Measurements from ENCODE around the gene TMSB15C.
"Not testable (repeated sequence)": the region's sequence is repeated elsewhere in the genome, so short reads cannot be mapped to it uniquely, and the experiment has no call there.

Gene TMSB15C

GRCh38 chrX:104085919-104086318, 9.9 kb upstream of the TMSB15C start:
- Mint-ChIP-seq H3K9me3 (no peaks in the 10 kb centered on the region), H3K4me3 (no peak overlapping the region), H3K4me1 (no peaks in the 10 kb centered on the region), H3K27me3 (peaks cover 2% of the 10 kb centered on the region), H3K36me3 (no peaks in the 10 kb centered on the region), H3K27ac (no peak overlapping the region)
- no peak for ATAC-seq (ENCODE audit: low read depth)
- no peak for DNase-seq (ENCODE audit: low spot score in 2 of 2)

- peaks cover 2% of the 10 kb centered on the region for H3K27me3 Mint-ChIP-seq
- H3K9me3 Mint-ChIP-seq: no peaks in the 10 kb centered on the region
- H3K27ac Mint-ChIP-seq: no peak overlapping the region
- ATAC-seq (ENCODE audit: low read depth): no peak
- DNase-seq (ENCODE audit: low spot score in 2 of 2): no peak
- no peak overlapping the region for H3K4me3 Mint-ChIP-seq
- H3K4me1 Mint-ChIP-seq: no peaks in the 10 kb centered on the region
- H3K36me3 Mint-ChIP-seq: no peaks in the 10 kb centered on the region
These were observed 9.4 kb upstream of the TMSB15C start for GRCh38 chrX:104085477-104085876.

DNA sequence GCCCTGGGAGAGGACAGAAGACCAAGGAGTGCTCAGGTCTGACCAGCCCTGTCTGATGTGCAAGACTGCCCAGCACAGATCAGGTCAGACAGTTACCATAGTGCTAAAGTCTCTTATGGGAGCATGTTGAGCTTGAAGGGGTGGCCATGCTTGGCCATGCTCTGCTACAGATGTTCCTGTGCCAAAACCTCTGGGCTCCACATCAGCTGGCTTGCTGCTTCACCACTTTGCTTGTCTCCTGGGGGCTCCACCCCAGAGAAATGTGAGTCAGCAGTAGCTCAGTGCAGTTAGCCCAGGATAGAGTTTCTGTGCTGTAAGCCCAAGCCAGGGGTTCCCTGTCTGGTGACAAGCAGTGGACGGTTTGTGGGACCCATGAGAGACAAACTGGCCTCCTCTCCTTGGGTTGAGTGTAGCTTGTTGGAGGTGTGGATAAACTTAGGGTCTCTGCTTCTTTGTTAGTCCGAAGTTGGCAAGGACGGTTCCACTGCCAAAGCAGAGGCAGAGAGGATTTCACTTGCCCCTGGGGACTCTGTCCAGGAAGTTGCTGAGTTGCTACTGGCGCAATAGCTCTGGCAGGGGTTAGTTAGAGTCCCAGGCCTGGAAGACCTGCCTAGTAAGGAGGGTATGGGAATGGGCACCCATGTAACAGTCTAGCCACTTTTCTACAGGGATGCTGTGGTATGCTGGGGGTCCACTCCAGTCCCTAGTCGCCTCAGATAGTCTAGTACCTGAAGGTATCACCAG, 8.7 kb upstream of the TMSB15C start:
- Mint-ChIP-seq H3K36me3 (no peaks in the 10 kb centered on the region), H3K27ac (no peak overlapping the region), H3K4me3 (no peak overlapping the region), H3K27me3 (peaks cover 2% of the 10 kb centered on the region), H3K4me1 (no peaks in the 10 kb centered on the region), H3K9me3 (no peaks in the 10 kb centered on the region)
- ATAC-seq (ENCODE audit: low read depth) (no peak), DNase-seq (ENCODE audit: low spot score in 2 of 2) (no peak)

DNA sequence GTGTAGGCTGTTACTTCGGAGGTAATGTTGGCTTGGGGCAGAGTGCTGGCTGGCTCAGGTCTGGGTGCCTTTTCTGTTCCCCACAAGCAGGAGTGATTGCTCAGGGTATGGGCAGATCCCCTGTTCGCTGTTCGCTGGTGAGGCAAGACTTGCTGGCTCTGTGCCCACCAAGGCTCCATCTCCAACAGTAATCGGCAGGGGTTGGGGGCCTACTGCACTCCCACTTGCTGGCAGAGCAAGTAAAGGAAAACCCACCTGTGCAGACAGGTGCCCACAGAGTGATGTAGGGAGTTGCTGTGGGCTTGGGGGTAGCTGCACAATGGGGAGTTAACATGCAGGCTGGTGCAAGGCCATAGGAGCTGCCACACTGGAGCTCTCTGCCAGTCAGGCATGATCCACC, 8.0 kb upstream of the TMSB15C start:
- no peaks in the 10 kb centered on the region for H3K4me1 Mint-ChIP-seq
- ATAC-seq (ENCODE audit: low read depth): no peak
- no peaks in the 10 kb centered on the region for H3K9me3 Mint-ChIP-seq
- no peak for DNase-seq (ENCODE audit: low spot score in 2 of 2)
- H3K27me3 Mint-ChIP-seq: peaks cover 2% of the 10 kb centered on the region
- H3K27ac Mint-ChIP-seq: no peak overlapping the region
- no peaks in the 10 kb centered on the region for H3K36me3 Mint-ChIP-seq
- H3K4me3 Mint-ChIP-seq: no peak overlapping the region

DNA sequence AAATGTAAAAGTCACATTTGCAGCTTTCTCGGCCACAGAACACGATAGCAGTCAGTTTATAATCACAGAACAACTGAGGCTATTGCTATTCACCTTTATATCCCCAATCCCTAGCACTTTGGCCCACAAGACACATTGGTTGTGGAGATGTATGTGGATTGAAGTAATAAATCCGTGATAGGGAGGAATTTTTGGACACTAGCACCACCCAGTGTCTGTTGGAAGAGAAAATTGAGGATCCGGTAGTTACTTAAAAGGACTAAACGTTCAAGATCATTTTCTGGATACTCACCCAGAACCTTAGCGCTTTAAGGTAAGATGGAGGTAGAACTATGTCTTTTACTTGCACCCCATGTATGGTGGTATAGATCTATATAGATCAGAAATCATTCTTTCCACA, 1.8 kb upstream of the TMSB15C start:
- ATAC-seq (ENCODE audit: low read depth); H3K27me3 Mint-ChIP-seq; H3K4me1 Mint-ChIP-seq; H3K4me3 Mint-ChIP-seq; DNase-seq (ENCODE audit: low spot score in 2 of 2); H3K36me3 Mint-ChIP-seq; H3K9me3 Mint-ChIP-seq; H3K27ac Mint-ChIP-seq: not testable (repeated sequence)

DNA sequence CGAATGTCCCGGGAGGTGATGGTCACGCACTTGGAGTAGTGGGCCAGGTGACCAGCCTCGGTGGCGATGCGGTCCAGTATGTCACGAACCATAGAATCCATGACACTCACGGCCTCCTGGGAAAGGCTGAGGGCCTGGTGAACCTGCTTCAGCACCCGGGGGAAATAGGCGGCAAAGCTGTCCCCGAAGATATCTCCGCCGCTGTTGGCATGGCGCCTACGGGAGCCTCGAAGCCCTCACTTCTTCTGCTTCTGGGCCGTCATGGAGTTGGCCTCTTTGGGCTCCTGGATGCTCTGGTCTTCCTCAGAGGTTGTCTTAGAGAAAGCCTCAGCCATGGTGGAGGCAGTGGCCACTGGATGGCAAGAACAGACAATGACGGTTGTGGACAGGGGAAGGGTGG, 13.4 kb downstream of the TMSB15C start:
- not testable (repeated sequence) for H3K4me3 Mint-ChIP-seq; DNase-seq (ENCODE audit: low spot score in 2 of 2); H3K27me3 Mint-ChIP-seq; ATAC-seq (ENCODE audit: low read depth); H3K9me3 Mint-ChIP-seq; H3K27ac Mint-ChIP-seq; H3K4me1 Mint-ChIP-seq; H3K36me3 Mint-ChIP-seq

GRCh38 chrX:104054956-104055355, 21.1 kb downstream of the TMSB15C start:
- not testable (repeated sequence) for H3K27ac Mint-ChIP-seq; ATAC-seq (ENCODE audit: low read depth); H3K36me3 Mint-ChIP-seq; DNase-seq (ENCODE audit: low spot score in 2 of 2); H3K4me3 Mint-ChIP-seq; H3K9me3 Mint-ChIP-seq; H3K27me3 Mint-ChIP-seq; H3K4me1 Mint-ChIP-seq

GRCh38 chrX:104047171-104047570, 28.9 kb downstream of the TMSB15C start:
- DNase-seq (ENCODE audit: low spot score in 2 of 2) (no peak), ATAC-seq (ENCODE audit: low read depth) (no peak)
- no peaks in the 10 kb centered on the region for H3K4me1 Mint-ChIP-seq
- peaks cover 10% of the 10 kb centered on the region for H3K27me3 Mint-ChIP-seq
- no peak overlapping the region for H3K4me3 Mint-ChIP-seq
- H3K9me3 Mint-ChIP-seq: no peaks in the 10 kb centered on the region
- peaks cover 2% of the 10 kb centered on the region for H3K36me3 Mint-ChIP-seq
- no peak overlapping the region for H3K27ac Mint-ChIP-seq

DNA sequence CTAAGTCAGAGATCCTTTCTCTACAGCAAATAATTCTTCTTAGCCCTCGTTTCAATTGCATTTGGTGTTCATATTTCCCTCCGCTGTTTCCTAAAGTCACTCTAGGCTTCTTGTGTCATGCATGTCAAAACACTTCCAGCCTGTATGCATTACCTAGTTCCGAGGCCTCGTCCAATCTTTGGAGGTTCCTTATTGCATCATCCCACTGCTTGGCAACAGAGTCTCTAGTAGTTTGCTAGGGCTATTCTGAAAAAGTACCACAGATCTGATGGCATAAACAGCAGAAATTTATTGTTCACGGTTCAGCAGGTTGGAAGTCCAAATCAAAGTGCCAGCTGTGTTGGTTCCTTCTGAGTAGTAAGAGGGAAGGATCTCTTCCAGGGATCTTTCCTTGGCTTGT, 30.4 kb downstream of the TMSB15C start:
- Mint-ChIP-seq H3K9me3 (no peaks in the 10 kb centered on the region), H3K36me3 (peaks cover 2% of the 10 kb centered on the region), H3K4me3 (no peak overlapping the region), H3K27me3 (peaks cover 10% of the 10 kb centered on the region), H3K27ac (no peak overlapping the region), H3K4me1 (no peaks in the 10 kb centered on the region)
- DNase-seq (ENCODE audit: low spot score in 2 of 2): no peak
- ATAC-seq (ENCODE audit: low read depth): no peak

GRCh38 chrX:104041003-104041402, 35.0 kb downstream of the TMSB15C start:
- Mint-ChIP-seq H3K4me1 (no peaks in the 10 kb centered on the region), H3K27ac (no peak overlapping the region), H3K27me3 (peaks cover 3% of the 10 kb centered on the region), H3K36me3 (peaks cover 2% of the 10 kb centered on the region), H3K9me3 (no peaks in the 10 kb centered on the region), H3K4me3 (no peak overlapping the region)
- DNase-seq (ENCODE audit: low spot score in 2 of 2) (no peak), ATAC-seq (ENCODE audit: low read depth) (no peak)

DNA sequence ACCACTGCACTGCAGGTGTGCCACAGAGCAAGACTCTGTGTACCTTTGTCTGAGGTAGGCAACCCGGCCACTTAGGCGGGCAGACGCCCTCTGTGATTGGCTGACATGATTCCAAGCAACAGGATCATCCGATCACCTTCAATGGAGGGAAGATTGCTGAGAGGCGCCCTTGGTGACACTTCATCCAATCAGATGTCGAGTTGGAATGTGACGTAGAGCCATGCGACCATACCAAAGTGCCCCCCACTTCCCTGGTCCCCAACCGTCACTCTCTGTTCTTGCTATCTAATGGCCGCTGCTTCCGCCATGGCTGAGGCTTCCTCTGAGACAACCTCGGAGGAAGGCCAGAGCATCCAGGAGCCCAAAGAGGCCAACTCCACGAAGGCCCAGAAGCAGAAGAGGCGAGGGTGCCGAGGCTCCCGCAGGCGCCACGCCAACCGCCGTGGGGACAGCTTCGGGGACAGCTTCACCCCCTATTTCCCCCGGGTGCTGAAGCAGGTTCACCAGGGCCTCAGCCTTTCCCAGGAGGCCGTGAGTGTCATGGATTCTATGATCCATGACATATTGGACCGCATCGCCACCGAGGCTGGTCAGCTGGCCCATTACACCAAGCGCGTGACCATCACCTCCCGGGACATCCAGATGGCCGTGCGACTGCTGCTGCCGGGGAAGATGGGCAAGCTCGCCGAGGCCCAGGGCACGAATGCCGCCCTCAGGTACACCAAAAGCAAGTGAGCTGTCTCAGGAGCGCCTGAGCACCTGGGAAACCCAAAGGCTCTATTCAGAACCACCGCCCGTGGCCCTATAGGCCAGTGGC, 36.1 kb downstream of the TMSB15C start, which contains the start of gene H2BW2:
H2BW2 (plus strand) TSS at position 268 of the 817 bp plus-strand sequence; CDS start at position 307, 39 bp downstream.
- Mint-ChIP-seq H3K36me3 (peaks cover 2% of the 10 kb centered on the region), H3K27me3 (peaks cover 5% of the 10 kb centered on the region), H3K4me1 (no peaks in the 10 kb centered on the region), H3K9me3 (peaks cover 2% of the 10 kb centered on the region), H3K27ac (no peak within 1 kb of the TSS), H3K4me3 (no peak within 1 kb of the TSS)
- no peak for ATAC-seq (ENCODE audit: low read depth)
- DNase-seq (ENCODE audit: low spot score in 2 of 2): no peak

All from memory B cell (primary cell).